ENCODE results near the gene ZNF280C.

- TF ChIP-seq CTCF (conservative IDR thresholded peaks at IDR 0.05; ENCODE audit: low read depth, low read length): no peak
- no peak for TF ChIP-seq EZH2 (IDR thresholded peaks at IDR 0.05; ENCODE audit: borderline replicate concordance, low read depth, low read length, poor library complexity, severe bottlenecking)
These were observed 108.9 kb downstream of the ZNF280C start for GRCh38 chrX:130159776-130160175.
